GM10266 (cell line): ENCODE measurements around the gene FAM151B.

Source experiments
- DNase-seq: peaks from one replicate; pipeline ENCODE4 v3.0.0; 2012; ENCODE audit errors: extremely low spot score
- CTCF ChIP-seq: IDR thresholded peaks from 2 replicates; pipeline ENCODE4 v1.5.1; 2012; ENCODE audit warnings: mild to moderate bottlenecking, low read depth; ENCODE audit not compliant: control insufficient read depth, insufficient read depth; ENCODE audit errors: missing control alignments

FAM151B gene

GRCh38 chr5:80584770-80585169 lies 96.9 kb downstream of the FAM151B start:
- no peak for DNase-seq
- TF ChIP-seq CTCF: no peak

GRCh38 chr5:80588858-80589540 lies 101.1 kb downstream of the FAM151B start:
- TF ChIP-seq CTCF: no peak
- DNase-seq: no peak

GRCh38 chr5:80590766-80591165 lies 102.9 kb downstream of the FAM151B start:
- DNase-seq: no peak
- no peak for TF ChIP-seq CTCF

- DNase-seq: no peak
- TF ChIP-seq CTCF: no peak
These were observed 103.5 kb downstream of the FAM151B start for GRCh38 chr5:80591352-80591751.

GRCh38 chr5:80592105-80592504 lies 104.2 kb downstream of the FAM151B start:
- no peak for TF ChIP-seq CTCF
- DNase-seq: no peak
